Tongue (tissue), 2 donors: ENCODE data around the gene EXOSC5. TPM values are rescaled to one million over a fixed set of nuclear protein-coding genes. Genes with fewer than 3 reads are reported as not detected.
"Not testable (repeated sequence)": the region's sequence is repeated elsewhere in the genome, so short reads cannot be mapped to it uniquely, and the experiment has no call there.

Source experiments
- DNase-seq: peaks from one replicate; pipeline ENCODE4 v3.0.0-alpha.2; 2015
- total RNA-seq: library from RNA; depleted of rRNA; stranded (reverse); fragments of >200 nt; gene quantifications from one replicate; pipeline ENCODE4 v1.2.3, GENCODE V29; 2014

EXOSC5 gene
- total RNA-seq, 1 donor from 2014 or later, result 18.2 TPM

GRCh38 chr19:41426116-41426841, 29.1 kb upstream of the EXOSC5 start:
- DNase-seq, result no peak

DNA sequence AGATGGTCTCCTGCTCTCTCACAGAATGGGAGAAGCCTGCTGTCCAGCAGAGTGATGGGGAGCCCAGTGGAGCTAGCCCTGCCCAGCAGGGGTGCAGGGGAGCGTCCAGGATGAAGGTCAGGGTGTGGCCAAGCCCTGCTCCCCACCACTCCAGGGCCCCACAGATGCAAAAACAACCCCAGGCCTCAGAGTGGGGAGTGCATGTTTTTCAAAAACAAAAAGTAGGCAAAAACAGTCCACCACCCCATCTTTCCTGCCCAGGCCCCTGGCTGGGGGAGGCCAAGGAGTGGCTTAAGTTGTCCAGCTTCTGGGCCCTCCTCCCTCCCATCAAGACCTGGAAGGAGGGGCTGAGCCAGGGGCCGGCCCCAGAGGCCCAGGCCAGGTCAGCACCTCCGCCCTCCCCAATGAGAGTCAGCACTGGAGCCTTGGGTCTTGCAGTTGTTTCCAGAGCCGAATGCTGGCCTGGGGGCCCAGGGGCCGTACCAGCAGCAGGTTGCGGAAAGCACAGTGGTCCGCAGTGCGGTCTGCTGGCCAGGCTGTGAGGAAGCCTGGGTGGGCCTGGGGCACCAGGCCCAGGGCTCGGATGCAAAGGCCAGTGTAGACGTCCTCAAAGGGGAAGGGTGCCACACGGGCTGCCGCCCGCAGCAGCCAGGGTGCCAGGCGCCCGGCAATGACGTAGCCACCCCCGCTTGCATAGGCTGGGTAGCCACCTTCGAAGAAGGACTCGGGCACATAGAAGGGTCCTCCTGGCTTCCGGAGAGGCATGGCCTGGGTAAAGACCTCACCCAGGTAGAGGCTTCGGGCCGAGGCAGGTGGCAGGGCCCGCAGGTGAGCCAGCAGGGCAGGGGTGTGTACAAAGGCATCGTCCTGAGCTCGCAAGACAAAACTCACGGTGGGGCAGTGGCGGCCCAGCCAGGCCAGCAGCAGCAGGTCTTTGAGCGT, 28.3 kb upstream of the EXOSC5 start:
- no peak for DNase-seq

- no peak for DNase-seq
Observed at GRCh38 chr19:41424335-41425173, 27.4 kb upstream of the EXOSC5 start.

GRCh38 chr19:41422955-41423354, 25.8 kb upstream of the EXOSC5 start:
- no peak for DNase-seq

GRCh38 chr19:41422456-41422855, 25.3 kb upstream of the EXOSC5 start:
- no peak for DNase-seq

GRCh38 chr19:41421973-41422372, 24.8 kb upstream of the EXOSC5 start:
- no peak for DNase-seq

DNA sequence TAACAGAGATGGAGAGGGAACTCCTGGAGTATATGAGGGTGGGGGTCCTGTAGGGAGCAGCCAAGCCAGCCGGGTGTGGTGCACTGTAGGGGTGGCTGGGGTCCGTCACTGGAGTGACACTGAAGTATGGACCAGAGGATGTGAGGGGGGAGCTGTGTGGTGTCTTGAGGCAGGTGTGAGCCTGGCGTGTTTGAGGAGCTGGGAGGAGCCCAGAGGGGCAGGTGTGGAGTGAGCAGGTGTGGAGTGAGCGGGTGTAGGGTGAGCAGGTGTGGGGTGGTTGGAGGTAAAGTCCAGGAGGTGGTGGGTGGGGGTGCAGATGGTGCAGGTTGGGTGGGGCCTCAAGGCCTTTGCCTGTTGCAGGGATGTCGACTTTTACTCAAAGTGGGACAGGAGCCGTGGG, 24.2 kb upstream of the EXOSC5 start:
- DNase-seq, result no peak

DNA sequence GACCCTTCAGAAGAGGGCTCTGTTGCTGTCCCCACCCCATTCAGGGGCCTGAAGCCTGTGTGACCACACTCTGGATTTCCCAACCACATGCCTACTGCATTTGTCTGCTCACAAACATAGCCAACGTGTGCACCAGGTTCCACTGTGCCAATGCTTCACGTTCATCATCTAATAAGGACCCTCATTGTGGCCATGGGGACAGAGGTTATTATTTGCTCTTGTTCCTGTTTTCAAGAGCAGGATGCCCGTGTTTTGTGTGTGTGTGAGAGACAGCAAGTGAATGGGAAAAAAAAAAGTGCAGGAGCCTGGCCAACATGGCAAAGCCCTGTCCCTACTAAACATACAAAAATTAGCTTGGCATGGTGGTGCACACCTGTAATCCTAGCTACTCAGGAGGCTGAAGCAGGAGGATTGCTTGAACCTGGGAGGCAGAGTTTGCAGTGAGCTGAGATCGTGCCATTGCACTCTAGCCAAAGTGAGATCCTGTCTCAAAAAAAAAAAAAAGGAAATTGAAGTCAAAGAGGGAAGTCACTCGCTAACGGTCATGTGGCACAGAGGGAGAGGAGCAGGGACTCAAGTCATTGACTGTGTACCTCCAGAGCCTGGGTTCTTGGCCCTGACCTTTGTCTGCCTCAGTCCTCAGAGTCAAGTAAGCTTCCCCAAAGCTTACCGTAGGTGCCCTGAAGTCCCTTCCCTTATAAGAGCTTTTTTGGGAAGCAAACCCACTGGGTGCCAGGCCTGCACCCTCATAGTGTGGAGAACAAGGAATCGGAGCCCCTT, 23.1 kb upstream of the EXOSC5 start:
- DNase-seq, result no peak

DNA sequence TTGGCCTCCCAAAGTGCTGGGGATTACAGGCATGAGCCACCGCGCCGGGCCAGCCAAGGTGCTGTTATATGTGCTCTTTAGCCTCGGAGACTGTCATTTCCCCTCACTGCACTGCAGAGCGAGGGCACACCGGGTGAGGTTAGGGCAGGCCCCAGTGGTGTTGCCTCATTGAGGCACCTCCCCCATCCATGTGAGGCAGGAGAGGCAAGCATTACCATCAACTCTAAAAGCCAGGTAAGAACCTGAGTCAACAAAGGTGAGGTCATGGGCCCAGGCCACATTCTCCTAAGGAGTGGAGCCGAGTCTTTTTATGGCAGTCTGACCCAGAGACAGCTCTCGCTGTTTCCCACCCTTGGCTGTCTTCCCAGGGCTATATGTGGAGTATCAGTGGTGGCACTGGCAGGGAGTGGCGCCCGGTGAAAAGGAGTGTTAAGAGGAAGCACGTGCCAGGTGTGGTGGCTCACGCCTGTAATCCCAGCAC, 19.1 kb upstream of the EXOSC5 start:
- no peak for DNase-seq

DNA sequence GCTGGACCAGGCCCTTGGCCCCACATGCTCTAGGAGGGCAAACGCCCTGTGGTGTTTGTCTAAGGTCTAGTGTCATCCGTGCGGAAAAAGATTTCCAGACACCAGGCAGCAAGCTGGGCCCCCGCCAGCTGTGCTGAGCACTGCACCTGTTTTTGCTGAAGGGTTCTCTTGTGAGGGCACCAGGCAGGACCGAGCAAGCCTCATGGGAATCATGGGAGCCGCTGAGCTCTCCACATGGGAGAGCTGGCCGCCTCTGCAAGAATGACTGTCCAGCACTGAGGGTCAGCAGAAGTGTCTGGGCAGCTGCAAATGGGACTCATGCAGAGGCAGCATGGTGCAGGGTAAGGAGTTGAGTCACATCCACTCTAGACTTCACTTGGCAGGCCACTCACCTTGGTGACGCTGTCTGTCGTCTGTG, 18.0 kb upstream of the EXOSC5 start:
- DNase-seq, result peak; percentile 56

DNA sequence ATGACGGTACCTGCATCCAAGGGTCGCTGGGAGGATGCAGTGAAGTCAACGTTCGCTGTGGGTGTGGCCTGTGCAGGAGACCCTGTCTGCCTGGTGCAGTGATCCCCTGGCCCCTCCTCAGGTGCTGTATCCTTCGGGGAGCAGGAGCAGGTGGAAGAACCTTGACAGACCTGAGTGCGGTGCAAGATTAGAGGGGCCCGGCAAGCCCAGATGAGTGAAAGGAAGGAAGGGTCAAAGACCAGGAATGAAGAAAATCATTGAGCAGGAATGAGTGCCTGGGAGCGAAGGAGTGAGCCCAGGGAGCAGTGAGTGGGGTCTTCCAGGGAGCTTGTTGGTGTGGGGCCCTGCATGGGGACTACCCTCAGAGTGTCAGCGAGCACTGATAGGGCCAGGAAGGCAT, 17.3 kb upstream of the EXOSC5 start:
- DNase-seq, result no peak

DNA sequence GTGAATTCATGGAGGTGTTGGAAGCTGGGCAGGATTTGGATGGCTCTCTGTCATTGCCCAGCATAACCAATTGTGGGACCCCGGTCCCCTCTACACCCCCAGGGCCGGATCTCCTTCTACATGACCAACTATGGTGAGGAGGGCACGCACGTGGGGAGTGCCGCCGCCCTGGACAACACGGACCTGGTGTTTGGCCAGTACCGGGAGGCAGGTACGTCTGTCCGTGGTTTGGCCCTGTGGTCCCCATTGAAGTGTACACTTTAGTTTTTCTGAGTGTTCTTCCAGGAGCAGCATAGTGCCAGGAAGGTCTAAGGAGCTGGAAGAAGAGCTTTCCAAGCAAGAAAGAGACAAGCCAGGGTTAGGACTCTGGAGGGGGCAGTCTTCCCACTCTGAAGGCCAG, 16.8 kb upstream of the EXOSC5 start:
- DNase-seq, result no peak

GRCh38 chr19:41412953-41413352, 15.8 kb upstream of the EXOSC5 start:
- no peak for DNase-seq

DNA sequence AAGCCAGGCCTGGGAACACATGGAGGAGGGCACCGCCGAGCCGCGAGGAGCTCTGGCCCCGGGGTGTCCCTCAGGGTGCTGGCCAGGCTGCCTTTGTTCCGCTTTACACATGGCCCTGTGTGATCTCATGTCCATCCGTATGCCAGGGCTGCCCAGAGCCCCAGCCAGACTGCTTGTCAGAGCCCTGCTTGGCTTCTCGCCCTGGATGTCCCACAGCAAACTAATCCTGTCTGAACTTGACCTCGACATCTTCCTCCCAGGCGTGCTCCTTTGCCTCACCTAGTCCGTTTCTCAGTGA, 14.8 kb upstream of the EXOSC5 start:
- no peak for DNase-seq

DNA sequence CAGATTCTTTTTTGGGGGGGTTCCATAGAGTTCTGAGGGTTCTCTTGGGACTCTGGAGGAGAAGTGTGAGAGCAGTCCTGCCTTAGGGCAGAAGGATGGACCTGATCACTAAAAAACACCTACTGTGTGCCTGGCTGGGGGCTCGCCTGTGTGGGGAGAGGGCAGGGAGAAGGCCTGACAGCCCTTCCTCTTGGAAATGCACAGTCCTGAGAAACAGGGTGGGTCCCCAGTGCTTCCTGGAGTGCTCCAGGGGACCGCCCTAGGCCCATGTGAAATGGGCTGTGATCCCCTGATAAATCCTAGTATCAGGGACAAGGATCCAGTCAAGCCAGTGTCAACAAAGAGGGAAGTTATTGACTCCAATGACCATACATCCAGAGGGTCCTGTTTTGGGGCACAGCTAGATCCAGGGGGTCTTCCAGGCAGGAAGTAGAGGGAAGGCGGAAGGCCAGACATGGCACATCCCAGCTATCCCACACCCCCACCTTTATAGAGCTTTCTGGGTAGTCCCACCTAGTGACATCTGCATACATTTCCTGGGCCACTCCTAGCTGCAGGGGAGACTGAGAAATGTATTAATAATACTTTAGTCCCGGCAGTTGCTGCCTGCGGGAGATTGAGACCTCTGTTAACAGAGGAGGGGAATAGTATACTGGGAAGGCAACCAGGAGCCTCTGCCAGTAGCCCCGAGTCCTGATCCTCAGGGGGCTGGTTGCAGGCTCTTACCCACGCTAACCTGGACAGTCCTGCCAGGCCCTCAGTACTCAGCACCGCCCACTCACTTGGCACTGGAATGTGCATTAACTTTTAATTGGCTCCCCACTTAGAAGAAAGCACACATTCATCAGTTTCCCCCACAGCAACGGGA, 14.2 kb upstream of the EXOSC5 start:
- DNase-seq, result no peak

DNA sequence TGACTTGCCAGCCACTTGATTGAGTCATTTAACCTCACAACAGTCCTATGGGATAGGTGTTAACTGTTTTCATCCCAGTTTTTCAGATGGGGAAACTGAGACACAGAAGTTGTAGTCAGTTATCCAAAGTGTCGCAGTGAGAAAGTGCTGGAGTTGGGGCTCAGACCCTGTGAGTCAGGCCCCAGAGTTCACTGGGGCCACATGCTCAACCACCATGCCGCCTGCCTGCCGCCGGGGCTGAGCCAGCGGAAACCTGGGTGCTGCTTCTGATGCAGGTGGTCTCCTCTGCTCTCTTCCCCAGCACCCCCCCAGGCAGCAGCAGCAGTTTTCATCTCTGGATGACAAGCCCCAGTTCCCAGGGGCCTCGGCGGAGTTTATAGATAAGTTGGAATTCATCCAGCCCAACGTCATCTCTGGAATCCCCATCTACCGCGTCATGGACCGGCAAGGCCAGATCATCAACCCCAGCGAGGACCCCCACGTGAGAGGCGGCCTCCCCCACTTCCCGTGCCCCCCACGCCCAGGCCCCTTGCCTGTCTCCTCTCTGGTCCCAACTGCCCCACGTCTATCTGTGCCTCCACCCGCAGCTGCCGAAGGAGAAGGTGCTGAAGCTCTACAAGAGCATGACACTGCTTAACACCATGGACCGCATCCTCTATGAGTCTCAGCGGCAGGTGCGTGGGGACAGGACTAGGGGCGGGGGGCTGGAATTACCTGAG, 13.3 kb upstream of the EXOSC5 start:
- DNase-seq, result no peak

- no peak for DNase-seq
Observed at GRCh38 chr19:41409288-41409687, 12.1 kb upstream of the EXOSC5 start.

DNA sequence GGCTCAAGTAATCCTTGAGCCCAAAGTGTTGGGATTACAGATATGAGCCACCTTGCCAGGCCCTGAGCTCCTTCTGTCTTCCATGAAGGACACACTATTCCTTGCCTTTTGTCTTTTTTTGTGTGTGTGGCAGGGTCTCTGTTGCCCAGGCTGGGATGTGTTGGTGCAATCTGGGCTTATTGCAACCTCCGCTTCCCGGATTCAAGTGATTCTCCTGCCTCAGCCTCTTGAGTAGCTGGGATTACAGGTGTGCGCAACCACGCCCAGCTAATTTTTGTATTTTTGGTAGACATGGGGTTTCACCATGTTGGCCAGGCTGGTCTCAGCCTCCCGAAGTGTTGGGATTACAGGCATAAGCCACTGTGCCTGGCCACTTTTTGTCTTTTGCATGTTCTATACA, 11.7 kb upstream of the EXOSC5 start:
- DNase-seq, result not testable (repeated sequence)

- DNase-seq, result no peak
Observed at GRCh38 chr19:41408256-41408655, 11.1 kb upstream of the EXOSC5 start.

DNA sequence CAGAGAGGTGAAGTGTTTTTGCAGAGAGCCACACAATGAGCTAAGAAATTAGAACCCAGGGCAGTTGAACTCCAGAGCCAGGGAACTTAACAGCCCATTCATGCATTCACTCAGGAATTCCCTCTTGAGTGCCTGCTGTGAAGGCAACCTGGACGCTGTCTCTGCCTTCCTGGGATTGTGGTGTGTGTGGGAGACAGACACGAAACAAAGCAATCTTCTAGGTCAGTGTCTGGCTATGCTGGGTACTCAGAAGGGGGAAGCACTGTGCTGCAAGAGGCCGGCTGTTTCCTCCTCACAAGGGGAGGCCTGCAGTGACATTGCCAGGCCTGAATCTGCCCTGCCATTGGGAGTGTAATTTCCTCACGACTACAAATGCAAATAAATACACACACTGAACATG, 10.1 kb upstream of the EXOSC5 start:
- no peak for DNase-seq
